Activated CD4-positive, alpha-beta T cell treated with anti-CD3 and anti-CD28 coated beads, Interleukin-2, amount 10 ng/mL, durations not matched to agents 7 days and 5 days (primary cell): ENCODE results near the gene INPP4B. TPM values are rescaled to one million over a fixed set of nuclear protein-coding genes. Genes with fewer than 3 reads are reported as not detected.

Experiments used
- CTCF ChIA-PET: fragments of 350-600 bp; sonication (Branson Sonifier 250); formaldehyde crosslinking; loops from one replicate; lab custom pipeline; 2021; ENCODE audit warnings: antibody characterized with exemption; lab: Charles Lee
- POLR2A ChIA-PET: fragments of 350-600 bp; sonication (Branson Sonifier 250); formaldehyde crosslinking; loops from one replicate; lab custom pipeline; 2021; ENCODE audit warnings: antibody characterized with exemption; lab: Charles Lee
- DNase-seq: peaks from one replicate; pipeline ENCODE4 v3.0.0-alpha.2; 2020
- H3K27ac Mint-ChIP-seq: one replicate; pipeline ENCODE4 v1.8.0; 2021; ENCODE audit warnings: mild to moderate bottlenecking, moderate library complexity, mixed read lengths
- H3K27me3 Mint-ChIP-seq: one replicate; pipeline ENCODE4 v1.8.0; 2021; ENCODE audit warnings: mixed read lengths
- H3K36me3 Mint-ChIP-seq: one replicate; pipeline ENCODE4 v1.8.0; 2021; ENCODE audit warnings: low read depth, mixed read lengths
- H3K4me1 Mint-ChIP-seq: one replicate; pipeline ENCODE4 v1.8.0; 2021; ENCODE audit warnings: mixed read lengths
- H3K4me3 Mint-ChIP-seq: one replicate; pipeline ENCODE4 v1.8.0; 2021; ENCODE audit warnings: mild to moderate bottlenecking, moderate library complexity, mixed read lengths
- H3K9me3 Mint-ChIP-seq: one replicate; pipeline ENCODE4 v1.8.0; 2021; ENCODE audit warnings: mixed read lengths
- total RNA-seq, 2 experiments: library from RNA; stranded (reverse); gene quantifications; one replicate each; pipeline ENCODE4 v1.2.3, GENCODE V29; 2021

The INPP4B gene
- total RNA-seq, 2 experiments from 2014 or later = 71.6 to 79.2 TPM

GRCh38 chr4:142449771-142450373 lies 396.2 kb downstream of the INPP4B start:
- CTCF ChIA-PET = no interaction called here
- no peaks in the 10 kb centered on the region for H3K27me3 Mint-ChIP-seq
- POLR2A ChIA-PET = no interaction called here
- no peak overlapping the region for H3K27ac Mint-ChIP-seq
- no peaks in the 10 kb centered on the region for H3K36me3 Mint-ChIP-seq
- peaks cover 9% of the 10 kb centered on the region for H3K4me1 Mint-ChIP-seq
- no peak for DNase-seq
- H3K9me3 Mint-ChIP-seq = no peaks in the 10 kb centered on the region
- H3K4me3 Mint-ChIP-seq = no peak overlapping the region

DNA sequence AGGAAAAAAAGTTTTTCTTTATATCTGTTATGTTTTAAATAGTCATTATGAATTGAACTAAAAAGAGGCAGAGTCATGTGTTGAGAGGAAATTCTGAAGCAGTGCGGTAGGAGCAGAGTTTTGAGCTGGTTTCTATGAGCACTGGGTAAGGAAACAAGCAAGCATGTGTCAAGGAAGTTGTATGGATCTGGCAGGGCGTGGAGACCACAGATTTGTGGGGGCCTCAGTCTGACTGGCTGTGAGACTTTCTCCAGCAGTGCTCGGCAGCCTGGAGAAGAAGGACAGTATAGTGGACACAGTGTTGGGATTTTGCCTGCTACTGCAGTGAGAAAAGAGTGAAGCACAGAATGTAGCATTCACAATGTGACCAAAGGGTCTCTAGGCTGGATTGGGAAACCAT lies 399.1 kb downstream of the INPP4B start:
- no peaks in the 10 kb centered on the region for H3K27me3 Mint-ChIP-seq
- H3K9me3 Mint-ChIP-seq = peaks cover 5% of the 10 kb centered on the region
- peaks cover 10% of the 10 kb centered on the region for H3K4me1 Mint-ChIP-seq
- ChIA-PET CTCF (interaction anchor here (1.1 kb wide), 1 partner anchor 8 kb away, joined by 3 read pairs; no protein-coding TSS in a partner anchor), POLR2A (no interaction called here)
- no peak overlapping the region for H3K27ac Mint-ChIP-seq
- H3K36me3 Mint-ChIP-seq = no peaks in the 10 kb centered on the region
- DNase-seq = no peak
- H3K4me3 Mint-ChIP-seq = no peak overlapping the region

DNA sequence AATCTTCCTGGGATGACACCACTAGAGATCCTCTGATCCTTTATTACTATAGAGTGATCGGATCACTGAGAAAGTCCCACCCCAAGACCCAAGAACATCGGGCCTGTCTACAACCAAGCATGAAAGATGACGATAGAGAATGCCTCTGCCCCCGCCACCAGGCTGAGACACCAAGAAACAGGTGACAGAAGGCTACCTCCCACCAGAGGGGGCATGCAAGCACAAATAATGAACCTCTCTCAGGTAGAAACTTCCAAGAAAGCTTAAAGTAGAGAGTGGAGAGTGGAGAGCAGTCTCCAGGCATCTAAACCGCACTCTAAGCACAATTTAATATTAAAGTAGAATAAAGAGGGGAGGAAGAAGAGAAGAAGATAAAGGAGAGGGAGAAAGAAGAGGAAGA lies 402.6 kb downstream of the INPP4B start:
- DNase-seq = no peak

GRCh38 chr4:142440093-142440492 lies 406.0 kb downstream of the INPP4B start:
- ChIA-PET CTCF (no interaction called here), POLR2A (no interaction called here)
- no peaks in the 10 kb centered on the region for H3K27me3 Mint-ChIP-seq
- H3K9me3 Mint-ChIP-seq = peaks cover 13% of the 10 kb centered on the region
- peaks cover 9% of the 10 kb centered on the region for H3K36me3 Mint-ChIP-seq
- no peak for DNase-seq
- peaks cover 5% of the 10 kb centered on the region for H3K4me1 Mint-ChIP-seq
- H3K27ac Mint-ChIP-seq = no peak overlapping the region
- no peak overlapping the region for H3K4me3 Mint-ChIP-seq

More for the DNA sequence above, 402.6 kb downstream of the INPP4B start:
- ChIA-PET CTCF (no interaction called here), POLR2A (no interaction called here)
- H3K36me3 Mint-ChIP-seq = no peaks in the 10 kb centered on the region
- H3K27me3 Mint-ChIP-seq = no peaks in the 10 kb centered on the region
- no peak overlapping the region for H3K4me3 Mint-ChIP-seq
- no peak overlapping the region for H3K27ac Mint-ChIP-seq
- H3K4me1 Mint-ChIP-seq = peaks cover 10% of the 10 kb centered on the region
- peaks cover 9% of the 10 kb centered on the region for H3K9me3 Mint-ChIP-seq

- no peak overlapping the region for H3K27ac Mint-ChIP-seq
- H3K9me3 Mint-ChIP-seq = peaks cover 19% of the 10 kb centered on the region
- no peak for DNase-seq
- POLR2A ChIA-PET = no interaction called here
- no peak overlapping the region for H3K4me3 Mint-ChIP-seq
- CTCF ChIA-PET = no interaction called here
- H3K36me3 Mint-ChIP-seq = peaks cover 9% of the 10 kb centered on the region
- H3K4me1 Mint-ChIP-seq = peaks cover 7% of the 10 kb centered on the region
- no peaks in the 10 kb centered on the region for H3K27me3 Mint-ChIP-seq
Measured at GRCh38 chr4:142435599-142436235, 410.4 kb downstream of the INPP4B start.

DNA sequence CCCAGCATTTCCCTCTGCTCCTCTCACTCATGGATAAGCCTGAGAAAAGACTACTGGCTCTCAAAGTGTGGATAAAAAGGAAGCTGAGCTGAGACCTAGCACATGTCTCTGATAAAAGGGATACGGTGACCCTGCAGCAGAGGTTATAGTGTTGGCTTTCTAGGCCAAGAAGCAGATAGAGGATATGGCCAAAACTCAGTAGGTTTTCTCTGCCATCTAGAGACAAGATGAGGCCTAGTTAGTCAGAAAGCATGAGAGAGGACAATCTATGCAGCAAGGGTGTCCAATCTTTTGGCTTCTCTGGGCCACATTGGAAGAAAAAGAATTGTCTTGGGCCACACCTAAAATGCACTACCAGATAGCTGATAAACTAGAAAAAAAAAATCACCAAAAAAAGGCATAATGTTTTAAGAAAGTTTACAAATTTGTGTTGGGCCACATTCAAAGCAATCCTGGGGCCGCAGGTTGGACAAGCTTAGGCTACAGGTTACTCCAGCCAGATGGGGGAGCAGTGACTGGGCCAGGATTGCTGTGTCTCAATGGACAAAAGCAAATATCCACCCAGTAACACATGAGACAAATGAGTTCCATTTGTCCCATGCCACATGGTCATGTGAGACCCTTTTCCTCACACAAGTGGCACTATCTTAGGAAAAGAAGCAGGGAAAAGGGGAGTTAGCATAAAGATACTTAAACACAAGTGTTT lies 411.4 kb downstream of the INPP4B start:
- H3K9me3 Mint-ChIP-seq = peaks cover 19% of the 10 kb centered on the region
- ChIA-PET POLR2A (no interaction called here), CTCF (no interaction called here)
- peaks cover 7% of the 10 kb centered on the region for H3K4me1 Mint-ChIP-seq
- no peaks in the 10 kb centered on the region for H3K27me3 Mint-ChIP-seq
- peaks cover 10% of the 10 kb centered on the region for H3K36me3 Mint-ChIP-seq
- DNase-seq = no peak
- no peak overlapping the region for H3K4me3 Mint-ChIP-seq
- H3K27ac Mint-ChIP-seq = no peak overlapping the region

DNA sequence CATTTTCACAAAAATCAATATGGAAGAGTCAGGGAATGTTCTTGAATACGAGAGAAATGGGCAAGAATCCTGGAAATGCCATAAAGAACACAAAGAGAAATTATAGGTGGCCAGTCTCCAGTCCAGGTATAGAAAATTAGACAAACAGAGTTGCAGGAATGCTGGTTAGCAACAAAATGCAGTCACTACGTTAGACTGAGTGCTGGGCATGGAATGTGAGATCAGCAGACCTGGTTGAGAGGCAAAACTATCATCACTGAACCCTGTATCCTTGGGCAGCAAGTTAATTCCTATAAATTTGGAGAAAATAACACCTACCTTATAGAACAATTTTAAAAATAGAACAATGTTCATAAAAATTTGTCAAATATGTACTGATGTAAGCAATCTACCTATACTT lies 417.4 kb downstream of the INPP4B start:
- DNase-seq = no peak
- CTCF ChIA-PET = interaction anchor here (0.6 kb wide), 1 partner anchor 1395 kb away, joined by 3 read pairs; no protein-coding TSS in a partner anchor
- Mint-ChIP-seq H3K27me3 (no peaks in the 10 kb centered on the region), H3K27ac (no peak overlapping the region), H3K4me1 (peaks cover 2% of the 10 kb centered on the region), H3K36me3 (peaks cover 5% of the 10 kb centered on the region), H3K9me3 (peaks cover 5% of the 10 kb centered on the region), H3K4me3 (no peak overlapping the region)
- POLR2A ChIA-PET = no interaction called here

- no peak overlapping the region for H3K4me3 Mint-ChIP-seq
- peaks cover 2% of the 10 kb centered on the region for H3K4me1 Mint-ChIP-seq
- ChIA-PET CTCF (no interaction called here), POLR2A (no interaction called here)
- H3K36me3 Mint-ChIP-seq = peaks cover 5% of the 10 kb centered on the region
- no peaks in the 10 kb centered on the region for H3K9me3 Mint-ChIP-seq
- H3K27ac Mint-ChIP-seq = no peak overlapping the region
- H3K27me3 Mint-ChIP-seq = no peaks in the 10 kb centered on the region
- no peak for DNase-seq
Measured at GRCh38 chr4:142427456-142427855, 418.6 kb downstream of the INPP4B start.

DNA sequence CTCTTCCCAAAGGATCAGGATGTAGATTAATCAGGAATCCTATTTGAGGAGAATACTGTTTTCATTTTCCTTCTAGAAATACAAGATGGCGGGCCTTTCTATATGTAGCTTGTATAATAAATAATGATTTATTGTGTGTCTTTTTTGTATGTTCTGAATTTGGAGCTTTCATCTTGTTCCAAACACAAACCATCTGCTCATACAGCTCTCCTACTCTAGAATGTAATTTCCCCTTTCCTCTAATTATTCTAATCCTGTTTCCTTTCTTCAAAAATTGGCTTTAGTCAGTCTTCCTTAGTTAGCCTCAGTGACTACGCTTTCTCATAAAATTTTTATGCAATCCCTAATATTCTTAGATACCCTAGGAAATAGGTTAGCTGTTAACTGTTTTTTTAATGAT lies 422.2 kb downstream of the INPP4B start:
- Mint-ChIP-seq H3K9me3 (no peaks in the 10 kb centered on the region), H3K27ac (no peak overlapping the region), H3K4me3 (no peak overlapping the region), H3K36me3 (peaks cover 3% of the 10 kb centered on the region), H3K4me1 (peaks cover 6% of the 10 kb centered on the region), H3K27me3 (no peaks in the 10 kb centered on the region)
- POLR2A ChIA-PET = no interaction called here
- DNase-seq = no peak
- CTCF ChIA-PET = interaction anchor here (0.7 to 1.2 kb wide), 2 partner anchors 14 to 82 kb away, joined by 5 read pairs; no protein-coding TSS in a partner anchor

DNA sequence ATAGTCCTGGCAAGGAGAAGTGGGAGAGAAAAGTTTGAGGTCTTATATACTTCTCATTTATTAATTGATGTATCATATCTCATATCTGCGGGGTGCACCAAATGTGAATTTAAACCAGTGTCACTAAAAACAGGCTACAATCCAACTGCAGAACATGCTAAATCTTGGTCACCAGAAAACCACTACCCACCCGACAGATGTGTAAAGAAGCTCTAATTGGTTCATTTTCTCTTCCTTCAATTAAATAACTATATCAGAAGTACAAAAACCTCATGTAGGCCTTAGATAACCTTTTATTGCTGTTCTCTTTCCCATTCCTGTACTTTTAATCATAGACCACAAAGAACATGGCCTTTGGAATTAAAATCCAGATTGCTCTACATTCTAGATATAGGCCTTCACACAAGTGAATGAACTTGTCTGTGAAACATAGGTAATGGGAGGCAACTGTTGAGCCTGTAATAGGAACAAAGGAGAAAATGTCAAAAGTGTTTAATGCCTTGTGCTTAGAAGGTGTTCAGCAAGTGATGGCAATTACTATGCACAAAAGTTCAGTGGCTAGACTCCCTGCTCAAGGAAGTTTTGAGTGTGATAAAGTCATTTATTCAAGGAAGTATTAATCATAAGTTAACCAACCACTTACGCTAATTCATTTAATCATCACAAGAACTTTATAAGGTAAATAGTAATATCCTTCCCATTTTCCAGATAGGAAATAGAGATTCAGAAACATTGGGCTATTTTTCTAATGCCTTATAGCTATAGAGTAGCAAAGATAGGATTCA lies 425.6 kb downstream of the INPP4B start:
- H3K9me3 Mint-ChIP-seq = peaks cover 4% of the 10 kb centered on the region
- no peaks in the 10 kb centered on the region for H3K27me3 Mint-ChIP-seq
- H3K4me3 Mint-ChIP-seq = no peak overlapping the region
- ChIA-PET CTCF (interaction anchor here (1.1 to 1.3 kb wide), 2 partner anchors 10 to 13 kb away, joined by 3 read pairs; no protein-coding TSS in a partner anchor), POLR2A (no interaction called here)
- peaks cover 3% of the 10 kb centered on the region for H3K36me3 Mint-ChIP-seq
- H3K4me1 Mint-ChIP-seq = peaks cover 30% of the 10 kb centered on the region
- no peak for DNase-seq
- H3K27ac Mint-ChIP-seq = no peak overlapping the region

DNA sequence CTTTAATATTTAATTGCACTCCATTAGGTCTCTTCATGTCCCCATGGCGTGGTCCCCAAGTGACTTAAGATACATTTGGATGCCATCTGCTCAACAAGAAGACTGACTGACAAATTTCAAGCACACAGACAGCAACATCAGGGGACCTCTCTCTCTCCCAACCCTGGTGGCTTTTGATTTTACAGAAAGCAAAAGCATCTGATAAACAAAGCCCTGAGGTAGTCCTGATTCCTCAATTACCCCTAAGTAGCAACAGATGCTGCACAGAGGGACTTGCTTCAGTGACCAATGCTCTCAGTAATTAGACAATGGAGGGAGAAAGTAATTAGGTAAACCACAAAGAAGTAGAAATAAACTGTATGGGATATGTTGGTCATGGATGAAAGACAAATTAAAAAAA lies 426.4 kb downstream of the INPP4B start:
- no peak for DNase-seq
- peaks cover 3% of the 10 kb centered on the region for H3K36me3 Mint-ChIP-seq
- peaks cover 5% of the 10 kb centered on the region for H3K9me3 Mint-ChIP-seq
- H3K27ac Mint-ChIP-seq = no peak overlapping the region
- H3K4me3 Mint-ChIP-seq = no peak overlapping the region
- ChIA-PET CTCF (no interaction called here), POLR2A (no interaction called here)
- no peaks in the 10 kb centered on the region for H3K27me3 Mint-ChIP-seq
- H3K4me1 Mint-ChIP-seq = peaks cover 35% of the 10 kb centered on the region

- peaks cover 41% of the 10 kb centered on the region for H3K4me1 Mint-ChIP-seq
- no peak overlapping the region for H3K27ac Mint-ChIP-seq
- POLR2A ChIA-PET = no interaction called here
Measured at GRCh38 chr4:142418697-142419096, 427.4 kb downstream of the INPP4B start.

More at GRCh38 chr4:142418697-142419096, 427.4 kb downstream of the INPP4B start:
- DNase-seq = no peak
- peaks cover 10% of the 10 kb centered on the region for H3K9me3 Mint-ChIP-seq
- CTCF ChIA-PET = no interaction called here
- H3K27me3 Mint-ChIP-seq = no peaks in the 10 kb centered on the region
- H3K4me3 Mint-ChIP-seq = no peak overlapping the region
- H3K36me3 Mint-ChIP-seq = peaks cover 3% of the 10 kb centered on the region
